GM19023 (cell line): Measurements from ENCODE around the gene TAF10.

Source experiments
- ATAC-seq: cut with Tn5 transposase; IDR thresholded peaks from one replicate; pipeline ENCODE4 v1.9.1; 2021; ENCODE audit warnings: mild to moderate bottlenecking, moderate library complexity; ENCODE audit not compliant: unreplicated experiment

Gene TAF10

GRCh38 chr11:6609502-6610015 is 2.5 kb downstream of the TAF10 start:
- no peak for ATAC-seq

- ATAC-seq, result no peak
Measured at GRCh38 chr11:6608726-6609501, 3.1 kb downstream of the TAF10 start.

- no peak for ATAC-seq
Measured at GRCh38 chr11:6608011-6608410, 4.0 kb downstream of the TAF10 start.

- no peak for ATAC-seq
Measured at GRCh38 chr11:6607190-6607795, 4.7 kb downstream of the TAF10 start.

- peak; percentile 34 for ATAC-seq
Measured at GRCh38 chr11:6606471-6607189, 5.4 kb downstream of the TAF10 start.

- ATAC-seq, result no peak
Measured at GRCh38 chr11:6604790-6605189, 7.2 kb downstream of the TAF10 start.

GRCh38 chr11:6604081-6604626 is 7.9 kb downstream of the TAF10 start:
- peak; percentile 37 for ATAC-seq

GRCh38 chr11:6603287-6604080 is 8.5 kb downstream of the TAF10 start, which contains the start of the genes ILK and RRP8:
TSS of gene ILK (plus strand) at chr11:6603774. CDS start at chr11:6604272, 498 bp downstream.
TSS of gene RRP8 (minus strand) at chr11:6603616. CDS start at chr11:6603502, 114 bp downstream.
- ATAC-seq, result peak; percentile 80

- no peak for ATAC-seq
Measured at GRCh38 chr11:6602096-6602940, 9.7 kb downstream of the TAF10 start.

- ATAC-seq, result no peak
Measured at GRCh38 chr11:6601041-6601461, 11.0 kb downstream of the TAF10 start.

- no peak for ATAC-seq
Measured at GRCh38 chr11:6599881-6600390, 12.1 kb downstream of the TAF10 start.

GRCh38 chr11:6599449-6599848 is 12.6 kb downstream of the TAF10 start:
- no peak for ATAC-seq

- no peak for ATAC-seq
Measured at GRCh38 chr11:6598555-6598954, 13.5 kb downstream of the TAF10 start.

- ATAC-seq, result no peak
Measured at GRCh38 chr11:6596239-6596877, 15.7 kb downstream of the TAF10 start.

GRCh38 chr11:6594142-6594768 is 17.8 kb downstream of the TAF10 start:
- ATAC-seq, result no peak

GRCh38 chr11:6588018-6588417 is 24.0 kb downstream of the TAF10 start:
- ATAC-seq, result no peak

- no peak for ATAC-seq
Measured at GRCh38 chr11:6587360-6587953, 24.6 kb downstream of the TAF10 start.
